KBM-7 (cell line): ENCODE results near the gene MDFIC.

Experiments used
- DNase-seq: peaks from one replicate; pipeline ENCODE4 v3.0.0-alpha.2; 2015
- in situ Hi-C: fragments of 300-500 bp; cut with MboI; formaldehyde crosslinking; loops from 2 replicates; pipeline ENCODE4 v1.14.3; 2020; ENCODE audit warnings: low sequenced_read_pairs, low pct_unique_long_range_greater_than_20kb, mixed read lengths

Gene MDFIC

DNA sequence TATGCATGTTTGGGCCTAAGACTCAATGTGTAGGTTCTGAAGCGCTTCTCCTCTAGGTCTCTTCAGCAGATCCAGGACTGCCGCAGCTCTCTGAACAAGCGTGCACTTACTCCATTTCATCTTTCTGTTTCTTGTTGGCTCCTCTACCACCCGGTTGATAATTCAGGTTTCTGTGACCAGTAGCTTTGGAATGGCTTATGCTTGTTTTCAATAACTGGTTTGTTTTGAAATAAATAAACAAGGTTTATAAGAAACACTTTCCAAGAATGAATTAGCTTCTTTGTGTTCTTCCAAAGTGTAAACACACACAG lies 1.5 kb downstream of the MDFIC start:
- DNase-seq: no peak
- in situ Hi-C loops: no loop called here

- DNase-seq: no peak
- in situ Hi-C loops: no loop called here
Measured at GRCh38 chr7:114924038-114924712, 2.3 kb downstream of the MDFIC start.

DNA sequence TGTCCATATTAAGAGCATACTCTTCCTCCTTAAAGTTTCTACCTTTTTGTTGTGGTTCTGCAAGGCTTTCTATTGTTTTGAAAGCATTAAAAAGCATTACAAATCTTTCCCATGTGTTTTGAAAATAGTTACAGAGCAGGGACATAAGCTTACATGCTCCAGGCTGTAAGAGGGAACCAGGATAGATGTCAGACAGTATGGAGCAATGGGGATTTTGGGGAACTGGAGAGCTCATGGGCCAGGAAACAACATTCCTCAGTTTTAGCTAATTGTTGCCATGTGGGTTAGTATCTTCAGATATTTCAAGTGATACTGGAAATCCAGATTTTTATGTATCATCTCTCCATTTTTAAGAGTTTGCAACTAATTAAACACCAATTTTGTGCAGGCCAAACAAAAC lies 3.5 kb downstream of the MDFIC start:
- in situ Hi-C loops: no loop called here
- DNase-seq: no peak

- in situ Hi-C loops: no loop called here
- DNase-seq: no peak
Measured at GRCh38 chr7:114928060-114928459, 6.2 kb downstream of the MDFIC start.

DNA sequence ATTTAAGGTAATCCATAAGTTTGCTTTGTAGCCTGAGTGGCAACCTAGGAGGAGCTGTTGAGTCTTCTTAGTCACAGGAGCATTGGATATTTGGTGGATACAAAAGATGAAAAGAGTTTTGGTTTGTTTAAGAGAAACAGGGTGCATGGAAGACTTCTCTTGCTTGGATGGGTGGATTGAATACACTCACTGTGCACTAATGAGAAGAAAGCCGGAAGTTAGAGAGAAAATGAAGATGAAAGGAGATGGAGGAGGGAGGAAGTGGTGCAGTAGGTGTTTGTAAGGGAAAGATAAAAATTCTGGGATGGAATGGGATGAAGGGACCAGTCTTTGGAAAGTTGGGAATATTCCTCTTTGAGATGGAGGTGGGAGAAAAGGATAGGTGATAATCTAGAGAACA lies 7.7 kb downstream of the MDFIC start:
- in situ Hi-C loops: no loop called here
- no peak for DNase-seq

DNA sequence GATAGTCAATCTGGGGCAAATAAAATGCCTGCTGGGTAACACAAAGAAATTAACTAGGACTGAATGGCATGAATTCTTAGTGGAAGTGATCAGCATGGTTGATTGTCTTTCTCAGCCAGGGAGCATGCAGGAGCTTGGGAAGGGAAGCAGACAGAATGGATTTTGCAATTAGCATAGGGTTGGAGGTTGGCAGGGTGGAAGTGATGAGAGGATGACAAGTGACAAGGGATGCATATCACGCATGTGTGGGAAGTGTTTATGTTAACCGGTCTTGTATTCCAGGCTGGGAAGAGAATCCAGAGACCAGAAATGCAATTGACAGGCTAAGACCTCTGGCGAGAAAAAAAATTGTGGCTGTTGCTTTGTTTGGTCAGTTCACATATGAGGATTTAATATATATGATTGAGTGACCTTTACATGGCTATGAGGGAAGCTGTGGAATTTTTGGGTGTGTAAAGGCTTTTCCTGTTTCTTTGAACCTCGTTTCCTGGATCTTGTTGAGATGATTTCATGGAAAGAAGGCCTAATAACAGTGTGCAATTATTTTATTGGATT lies 8.3 kb downstream of the MDFIC start:
- in situ Hi-C loops: no loop called here

DNA sequence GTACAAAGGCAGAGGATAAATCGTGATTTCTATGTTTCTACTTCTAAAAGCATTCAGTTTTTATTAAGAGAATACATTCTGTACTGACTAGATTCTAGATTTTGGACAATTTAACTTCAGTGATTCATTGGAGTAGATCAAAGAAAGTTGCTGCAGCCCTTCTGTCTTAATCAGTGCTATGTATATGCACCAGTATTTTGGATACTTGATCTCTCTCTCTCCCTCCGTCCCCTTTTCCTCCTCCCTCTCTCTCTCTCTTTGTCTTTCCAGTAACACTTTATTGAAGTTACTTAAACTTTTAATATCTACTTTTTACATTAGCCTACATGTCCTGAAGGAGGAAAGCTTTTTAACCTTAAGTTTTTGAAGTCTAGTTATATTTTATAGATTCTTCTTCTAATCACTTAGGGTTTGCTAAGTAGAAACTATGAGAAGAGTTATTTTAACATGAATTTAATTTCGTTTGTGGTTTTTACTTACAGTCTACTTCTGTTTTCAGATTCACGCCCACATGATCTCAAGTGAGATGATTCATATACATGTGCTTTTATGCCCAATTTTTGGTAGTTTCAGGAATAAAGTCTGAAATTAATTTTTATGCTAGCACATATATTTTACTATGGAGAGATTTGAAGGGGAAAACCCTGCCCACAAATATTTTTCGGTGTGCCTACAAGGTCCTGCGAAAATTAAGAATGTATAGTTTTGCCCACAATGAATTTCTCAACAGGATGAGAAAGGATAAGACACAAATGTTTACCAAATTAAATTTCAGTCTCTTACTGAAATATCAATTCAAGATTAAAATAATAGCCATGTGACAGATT lies 9.1 kb downstream of the MDFIC start:
- DNase-seq: peak; percentile 49
- in situ Hi-C loops: no loop called here

More for the DNA sequence above, 8.3 kb downstream of the MDFIC start:
- no peak for DNase-seq

DNA sequence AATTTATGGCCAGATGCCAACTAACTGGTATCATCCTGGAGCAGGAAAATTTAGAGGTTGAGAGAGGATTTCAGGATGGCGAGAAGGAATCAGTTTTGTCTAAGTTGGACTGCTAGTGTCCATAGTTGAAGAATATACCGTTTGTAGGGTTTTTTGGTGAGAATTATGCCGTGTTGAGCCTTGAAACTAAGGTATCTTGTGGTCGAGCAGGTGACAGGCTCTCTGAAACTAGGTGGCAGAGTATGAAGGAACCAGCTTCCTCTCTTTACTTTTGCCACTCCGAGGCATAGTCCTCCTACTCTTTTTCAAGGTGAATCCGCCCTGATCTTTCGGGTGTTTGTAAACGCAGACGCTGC lies 9.7 kb downstream of the MDFIC start:
- DNase-seq: no peak

GRCh38 chr7:114932991-114933390 lies 11.1 kb downstream of the MDFIC start:
- in situ Hi-C loops: no loop called here
- DNase-seq: no peak

More for the DNA sequence above, 9.7 kb downstream of the MDFIC start:
- in situ Hi-C loops: no loop called here

- in situ Hi-C loops: no loop called here
- no peak for DNase-seq
Measured at GRCh38 chr7:114933658-114934057, 11.8 kb downstream of the MDFIC start.

GRCh38 chr7:114934086-114934485 lies 12.2 kb downstream of the MDFIC start:
- in situ Hi-C loops: no loop called here
- no peak for DNase-seq

DNA sequence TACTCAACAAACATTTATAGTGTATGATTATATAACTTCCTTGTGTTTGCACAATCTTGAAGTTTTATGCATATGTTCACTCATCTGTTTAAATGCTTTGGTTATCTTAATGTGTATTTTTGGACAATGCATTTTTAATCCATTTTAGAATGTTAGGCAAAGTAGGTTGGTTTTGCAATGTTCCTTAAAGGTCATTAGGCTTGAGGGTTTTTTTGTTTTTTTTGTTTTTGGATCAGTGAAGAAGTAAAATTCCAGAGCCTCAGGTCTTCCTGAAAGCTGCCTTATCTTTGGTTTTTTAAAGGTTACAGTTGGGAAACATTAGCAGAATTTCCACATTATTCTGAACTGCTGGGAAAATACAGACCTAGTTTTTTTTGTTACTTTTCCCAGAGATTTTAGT lies 12.8 kb downstream of the MDFIC start:
- in situ Hi-C loops: no loop called here
- no peak for DNase-seq

DNA sequence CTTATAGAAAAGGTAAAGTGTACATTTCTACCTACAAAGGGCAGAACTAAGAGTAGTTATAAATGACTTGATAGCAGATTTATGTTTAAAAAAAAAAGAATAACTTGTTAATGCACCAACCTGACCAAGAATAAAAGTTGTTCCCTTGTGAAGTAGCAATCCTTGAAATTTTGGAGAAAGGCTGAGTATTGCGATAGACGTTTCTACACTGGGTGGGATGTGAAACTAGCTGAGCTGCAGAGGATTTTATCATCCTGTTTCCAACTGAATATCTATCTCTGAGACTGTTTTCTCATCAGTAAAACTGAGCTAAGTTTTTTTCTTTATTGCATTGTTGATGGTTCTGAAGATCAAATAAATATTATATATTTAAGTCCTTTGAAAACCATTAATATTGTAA lies 14.6 kb downstream of the MDFIC start:
- DNase-seq: no peak
- in situ Hi-C loops: no loop called here

DNA sequence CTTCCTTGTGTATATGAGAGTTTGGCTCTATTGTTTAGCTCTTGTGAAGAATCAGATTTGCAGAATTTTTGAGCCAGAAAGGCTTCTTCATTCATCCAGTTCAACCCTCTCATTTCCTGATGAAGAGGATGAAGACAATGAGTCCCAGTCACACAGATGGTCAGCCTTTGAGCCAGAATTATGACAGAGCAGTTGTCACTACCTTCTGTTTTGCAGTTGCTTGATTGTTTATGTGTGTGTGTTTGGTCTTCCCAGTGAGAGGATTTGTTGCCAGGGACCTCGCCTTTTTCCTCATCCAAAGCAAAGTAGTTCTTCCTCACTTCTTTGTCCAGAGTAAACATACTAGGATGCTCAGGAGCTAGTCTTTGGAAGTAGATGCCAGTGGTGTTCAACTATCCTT lies 15.6 kb downstream of the MDFIC start:
- in situ Hi-C loops: no loop called here
- DNase-seq: no peak

GRCh38 chr7:114938785-114939184 lies 16.9 kb downstream of the MDFIC start:
- no peak for DNase-seq
- in situ Hi-C loops: no loop called here

- in situ Hi-C loops: no loop called here
- no peak for DNase-seq
Measured at GRCh38 chr7:114939484-114940097, 17.7 kb downstream of the MDFIC start.

GRCh38 chr7:114940220-114940619 lies 18.3 kb downstream of the MDFIC start:
- no peak for DNase-seq
- in situ Hi-C loops: no loop called here

- in situ Hi-C loops: no loop called here
Measured at GRCh38 chr7:114941692-114942091, 19.8 kb downstream of the MDFIC start.

GRCh38 chr7:114942446-114943175 lies 20.7 kb downstream of the MDFIC start:
- in situ Hi-C loops: no loop called here
- peak; percentile 37 for DNase-seq

More at GRCh38 chr7:114941692-114942091, 19.8 kb downstream of the MDFIC start:
- DNase-seq: no peak

- in situ Hi-C loops: no loop called here
- DNase-seq: no peak
Measured at GRCh38 chr7:114943530-114943929, 21.6 kb downstream of the MDFIC start.
